ENCODE results near the gene NUP214.

- no peak for TF ChIP-seq CTCF (IDR thresholded peaks at IDR 0.05)
- TF ChIP-seq POLR2AphosphoS5 (IDR thresholded peaks at IDR 0.05) = no peak
Observed at GRCh38 chr9:131193051-131193450, 67.7 kb downstream of the NUP214 start.

Measured in gastroesophageal sphincter (tissue), 3 donors.